ENCODE results near the gene CADM4. TPM values are rescaled to one million over a fixed set of nuclear protein-coding genes. Genes with fewer than 3 reads are reported as not detected.
"Not testable (repeated sequence)": the region's sequence is repeated elsewhere in the genome, so short reads cannot be mapped to it uniquely, and the experiment has no call there.

CADM4 gene
- total RNA-seq, 1 donor from 2014 or later: 8.7 TPM

- H3K27me3 ChIP-seq: no peaks in the 10 kb centered on the region
- H3K36me3 ChIP-seq: peaks cover 28% of the 10 kb centered on the region
- intact Hi-C loops (cut with DNase I): no loop called here
- no peak for TF ChIP-seq CTCF (IDR thresholded peaks at IDR 0.05)
- no peak overlapping the region for H3K4me3 ChIP-seq
- H3K27ac ChIP-seq: no peak overlapping the region
- no peak for DNase-seq
- no peaks in the 10 kb centered on the region for H3K9me3 ChIP-seq
- ATAC-seq: no peak
- H3K4me1 ChIP-seq: no peaks in the 10 kb centered on the region
Measured at GRCh38 chr19:43609872-43610271, 29.8 kb downstream of the CADM4 start.

GRCh38 chr19:43607238-43608205 is 32.1 kb downstream of the CADM4 start:
- H3K27me3 ChIP-seq: no peaks in the 10 kb centered on the region
- TF ChIP-seq CTCF (IDR thresholded peaks at IDR 0.05): no peak
- ATAC-seq (no peak), DNase-seq (no peak)
- H3K9me3 ChIP-seq: no peaks in the 10 kb centered on the region
- H3K4me3 ChIP-seq: no peak overlapping the region
- H3K36me3 ChIP-seq: peaks cover 22% of the 10 kb centered on the region
- H3K4me1 ChIP-seq: no peaks in the 10 kb centered on the region
- intact Hi-C loops (cut with DNase I): no loop called here
- no peak overlapping the region for H3K27ac ChIP-seq

- peaks cover 23% of the 10 kb centered on the region for H3K36me3 ChIP-seq
- no peak overlapping the region for H3K4me3 ChIP-seq
- TF ChIP-seq CTCF (IDR thresholded peaks at IDR 0.05): no peak
- no peak overlapping the region for H3K27ac ChIP-seq
- H3K27me3 ChIP-seq: no peaks in the 10 kb centered on the region
- no peaks in the 10 kb centered on the region for H3K9me3 ChIP-seq
- DNase-seq (no peak), ATAC-seq (no peak)
- intact Hi-C loops (cut with DNase I): no loop called here
- H3K4me1 ChIP-seq: no peaks in the 10 kb centered on the region
Measured at GRCh38 chr19:43606569-43607229, 33.0 kb downstream of the CADM4 start.

- no peak for TF ChIP-seq CTCF (IDR thresholded peaks at IDR 0.05)
- intact Hi-C loops (cut with DNase I): no loop called here
- Histone ChIP-seq H3K9me3 (no peaks in the 10 kb centered on the region), H3K27ac (no peak overlapping the region), H3K27me3 (no peaks in the 10 kb centered on the region), H3K4me3 (no peak overlapping the region), H3K36me3 (peaks cover 26% of the 10 kb centered on the region), H3K4me1 (no peaks in the 10 kb centered on the region)
- ATAC-seq (no peak), DNase-seq (no peak)
Measured at GRCh38 chr19:43605875-43606568, 33.6 kb downstream of the CADM4 start.

GRCh38 chr19:43600326-43600725 is 39.3 kb downstream of the CADM4 start:
- peaks cover 14% of the 10 kb centered on the region for H3K4me1 ChIP-seq
- H3K27me3 ChIP-seq; ATAC-seq; H3K9me3 ChIP-seq; H3K4me3 ChIP-seq; H3K27ac ChIP-seq; DNase-seq; intact Hi-C loops (cut with DNase I): not testable (repeated sequence)
- H3K36me3 ChIP-seq: peaks cover 39% of the 10 kb centered on the region

All from upper lobe of right lung (tissue), 1 donor.